Posterior vena cava (tissue), 2 donors: ENCODE measurements around the gene RBP7. TPM values are rescaled to one million over a fixed set of nuclear protein-coding genes. Genes with fewer than 3 reads are reported as not detected.
A peak's percentile ranks its signal among the peaks of the same experiment; 100 is the strongest.
"Not testable (repeated sequence)": the region's sequence is repeated elsewhere in the genome, so short reads cannot be mapped to it uniquely, and the experiment has no call there.

Source experiments
- DNase-seq: peaks from one replicate; pipeline ENCODE4 v3.0.0-alpha.2; 2020; ENCODE audit warnings: low spot score
- intact Hi-C, 2 donors: fragments of 100-400 bp; cut with DNase I; formaldehyde crosslinking; loops; one replicate each; pipeline versions ENCODE4 v1.14.1 to v1.14.2; 2022 to 2023
- total RNA-seq, 2 donors: library from RNA; stranded (reverse); fragmentation: NEBNext Ultra II Directional; extraction: Animal tissue kit (Norgen Biotek cat#: 25700); gene quantifications; one replicate each; pipeline ENCODE4 v1.2.1, GENCODE V29; 2021
- donor health status: DM: yes; HTN: yes; CAD: no.
- donor health status: DM: yes; HTN: yes; CAD: no.

RBP7 gene
- total RNA-seq, 2 donors from 2014 or later = 32.9 to 35.7 TPM

- intact Hi-C loops = no loop called here
- DNase-seq = no peak
Observed at GRCh38 chr1:10025354-10025753, 28.3 kb downstream of the RBP7 start.

DNA sequence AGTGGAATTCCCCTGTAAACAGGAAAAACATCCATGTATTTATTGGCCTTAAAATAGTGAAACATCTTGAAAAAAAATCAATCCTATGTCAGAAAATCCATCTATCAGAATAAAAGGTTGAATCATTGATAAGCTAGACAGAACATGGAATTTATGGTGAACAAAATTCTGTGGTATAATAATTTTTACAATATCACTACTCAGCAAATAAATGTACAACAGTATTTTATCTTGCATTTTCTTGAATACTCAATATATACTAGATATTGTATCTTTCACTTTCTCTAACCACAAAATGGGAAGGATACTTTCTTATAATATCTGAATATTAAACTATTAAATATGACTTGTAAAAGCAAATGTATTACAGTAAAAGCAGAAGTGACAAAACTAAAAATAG lies 30.0 kb downstream of the RBP7 start:
- DNase-seq = no peak
- intact Hi-C loops = no loop called here

DNA sequence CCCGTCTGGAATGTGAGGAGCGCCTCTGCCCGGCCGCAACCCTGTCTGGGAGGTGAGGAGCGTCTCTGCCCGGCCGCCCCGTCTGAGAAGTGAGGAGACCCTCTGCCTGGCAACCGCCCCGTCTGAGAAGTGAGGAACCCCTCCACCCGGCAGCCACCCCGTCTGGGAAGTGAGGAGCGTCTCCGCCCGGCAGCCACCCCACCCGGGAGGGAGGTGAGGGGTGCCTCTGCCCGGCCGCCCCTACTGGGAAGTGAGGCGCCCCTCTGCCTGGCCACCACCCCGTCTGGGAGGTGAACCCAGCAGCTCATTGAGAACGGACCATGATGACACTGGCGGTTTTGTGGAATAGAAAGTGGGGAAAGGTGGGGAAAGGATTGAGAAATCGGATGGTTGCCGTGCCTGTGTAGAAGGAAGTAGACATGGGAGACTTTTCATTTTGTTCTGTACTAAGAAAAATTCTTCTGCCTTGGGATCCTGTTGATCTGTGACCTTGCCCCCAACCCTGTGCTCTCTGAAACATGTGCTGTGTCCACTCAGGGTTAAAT lies 32.0 kb downstream of the RBP7 start:
- DNase-seq, intact Hi-C loops: not testable (repeated sequence)

DNA sequence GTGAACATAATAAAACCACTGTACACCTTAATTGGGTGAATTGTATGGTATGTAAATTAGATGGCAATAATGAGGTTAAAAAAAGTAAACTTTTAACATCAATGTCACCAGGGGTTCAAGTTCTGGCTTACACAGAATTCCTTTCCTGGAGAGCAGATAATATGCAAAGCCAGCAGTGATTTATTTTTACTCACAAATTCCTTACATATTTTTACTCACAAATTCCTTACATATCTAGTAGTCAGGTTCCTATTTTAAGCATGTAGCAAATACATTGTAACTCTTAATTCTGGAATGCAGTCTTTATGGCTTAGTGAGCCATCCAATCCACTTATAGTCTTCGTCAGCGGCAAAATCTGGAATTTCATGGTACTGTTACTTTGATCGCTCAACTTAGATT lies 34.4 kb downstream of the RBP7 start:
- no peak for DNase-seq
- intact Hi-C loops = no loop called here

DNA sequence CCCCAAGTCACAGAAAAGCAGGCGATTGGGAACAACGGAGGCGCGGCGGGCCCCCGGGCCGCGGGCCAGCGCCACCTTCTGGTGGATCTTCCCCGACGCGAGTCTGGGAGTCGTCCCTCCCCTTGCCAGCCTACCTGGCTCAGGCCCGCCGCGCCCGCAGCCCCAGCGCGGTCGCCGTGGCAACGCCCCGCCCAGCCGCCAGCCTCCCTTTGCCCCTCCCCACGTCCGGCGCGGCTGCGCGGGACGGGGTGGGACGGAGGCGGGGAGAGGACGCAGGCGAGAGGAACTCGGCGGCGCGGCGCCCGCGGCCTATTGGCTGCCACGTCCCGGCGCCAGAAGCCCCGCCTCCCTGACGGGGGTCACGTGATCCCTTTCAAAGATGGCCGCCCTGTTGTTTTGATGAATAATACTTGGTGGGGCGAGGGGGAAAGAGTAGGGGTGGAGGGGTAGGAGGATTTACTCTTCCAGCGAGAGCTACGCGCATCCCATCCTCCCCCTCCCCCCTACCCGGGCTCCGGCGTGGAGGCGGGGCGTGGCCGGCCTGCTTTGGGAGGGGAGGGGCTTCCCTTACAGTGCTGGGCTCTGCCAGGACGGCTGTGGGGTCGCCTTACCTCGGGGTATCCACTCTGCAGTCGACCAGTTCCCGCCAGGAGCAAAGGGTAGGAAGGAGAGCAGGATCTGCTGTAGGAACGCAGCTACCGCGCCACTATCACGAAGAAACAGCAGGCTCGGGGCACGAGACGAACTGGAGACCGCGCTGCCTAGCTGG lies 35.7 kb downstream of the RBP7 start, which contains the start of gene UBE4B:
UBE4B (plus strand) TSS at position 369 of the 769 bp plus-strand sequence. CDS start 713 bp downstream, outside the sequence.
- intact Hi-C loops = no loop called here
- DNase-seq = peak; percentile 100

- intact Hi-C loops = no loop called here
- peak; percentile 83 for DNase-seq
Observed at GRCh38 chr1:10033359-10033845, 36.4 kb downstream of the RBP7 start.

DNA sequence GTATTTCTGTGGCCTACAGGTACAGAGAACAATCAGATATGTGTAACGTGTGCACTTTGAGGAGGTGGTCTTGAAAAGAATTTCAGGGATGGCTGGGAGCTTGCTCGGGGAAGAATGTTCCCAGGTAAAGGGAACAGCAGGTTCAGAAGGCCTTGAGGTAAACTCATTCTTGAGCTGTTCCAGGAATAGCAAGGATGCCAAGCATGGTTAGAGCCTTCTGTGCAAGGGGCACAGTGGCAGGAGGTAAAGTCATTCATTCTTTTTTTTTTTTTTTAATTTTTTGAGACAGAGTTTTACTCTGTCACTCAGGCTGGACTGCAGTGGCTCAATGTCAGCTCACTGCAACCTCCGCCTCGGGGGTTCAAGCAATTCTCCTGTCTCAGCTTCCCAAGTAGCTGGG lies 45.7 kb downstream of the RBP7 start:
- intact Hi-C loops = no loop called here
- DNase-seq = no peak

- intact Hi-C loops = no loop called here
- DNase-seq = no peak
Observed at GRCh38 chr1:10045480-10046355, 48.7 kb downstream of the RBP7 start.

- no peak for DNase-seq
- intact Hi-C loops = no loop called here
Observed at GRCh38 chr1:10046356-10047085, 49.5 kb downstream of the RBP7 start.

- DNase-seq = no peak
- intact Hi-C loops = no loop called here
Observed at GRCh38 chr1:10048601-10049000, 51.6 kb downstream of the RBP7 start.

DNA sequence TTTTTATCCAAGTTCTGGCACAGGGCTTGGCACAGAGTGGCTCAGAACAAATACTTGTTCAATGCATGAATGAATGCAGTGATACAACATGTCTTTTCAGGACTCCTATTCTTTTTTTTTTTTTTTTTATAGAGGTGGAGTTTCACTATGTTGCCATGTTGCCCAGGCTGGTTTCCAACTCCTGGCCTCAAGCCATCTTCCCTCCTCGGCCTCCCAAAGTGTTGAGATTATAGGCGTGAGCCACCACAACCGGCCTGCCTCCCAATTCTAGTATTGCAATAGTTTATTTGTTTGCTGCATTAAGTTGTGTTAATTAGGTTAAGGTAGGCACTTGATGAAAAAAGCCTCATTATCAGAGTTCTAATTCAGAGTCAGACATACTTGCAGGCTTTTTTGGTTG lies 53.6 kb downstream of the RBP7 start:
- intact Hi-C loops = no loop called here
- DNase-seq = no peak

GRCh38 chr1:10051656-10052055 lies 54.6 kb downstream of the RBP7 start:
- no peak for DNase-seq
- intact Hi-C loops = no loop called here

DNA sequence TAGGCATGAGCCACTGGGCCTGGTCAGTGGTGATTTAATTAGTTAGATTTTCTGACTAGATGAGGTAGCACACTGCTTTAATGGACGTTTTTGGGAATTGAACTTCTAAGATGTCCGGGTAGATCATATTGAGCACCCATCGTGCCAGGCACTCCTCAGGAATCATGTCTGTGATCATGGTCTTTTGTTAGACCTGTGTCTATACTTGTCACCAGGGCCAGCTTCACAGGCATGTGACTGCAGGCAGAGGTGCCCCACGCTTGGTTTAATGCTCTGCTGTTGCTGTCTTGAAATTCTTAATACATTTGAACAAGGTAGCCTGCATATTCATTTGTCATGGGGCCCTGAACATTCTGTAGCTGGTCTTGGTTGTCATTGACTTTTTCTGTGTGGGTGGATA lies 55.3 kb downstream of the RBP7 start:
- DNase-seq = no peak
- intact Hi-C loops = no loop called here

DNA sequence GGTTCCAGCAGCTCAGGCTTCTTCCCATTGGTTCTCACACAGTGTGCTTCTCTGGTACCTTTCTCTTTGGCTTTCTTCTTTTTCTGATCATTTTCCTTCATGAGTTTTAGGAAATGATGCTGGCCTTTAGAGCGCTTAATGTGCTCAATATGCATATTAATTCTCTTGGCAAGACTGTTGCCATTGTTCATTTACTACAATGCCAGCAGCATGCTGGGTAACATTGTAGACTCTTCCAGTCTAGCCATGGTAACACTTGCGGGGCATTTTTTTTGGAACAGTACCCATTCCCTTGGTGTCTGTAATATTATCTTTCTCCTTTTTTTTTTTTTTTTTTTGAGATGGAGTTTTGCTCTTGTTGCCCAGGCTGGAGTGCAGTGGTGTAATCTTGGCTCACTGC lies 57.4 kb downstream of the RBP7 start:
- DNase-seq = no peak
- intact Hi-C loops = no loop called here

- DNase-seq = no peak
- intact Hi-C loops = no loop called here
Observed at GRCh38 chr1:10056599-10056987, 59.6 kb downstream of the RBP7 start.

- DNase-seq = no peak
- intact Hi-C loops = no loop called here
Observed at GRCh38 chr1:10057343-10057742, 60.3 kb downstream of the RBP7 start.

DNA sequence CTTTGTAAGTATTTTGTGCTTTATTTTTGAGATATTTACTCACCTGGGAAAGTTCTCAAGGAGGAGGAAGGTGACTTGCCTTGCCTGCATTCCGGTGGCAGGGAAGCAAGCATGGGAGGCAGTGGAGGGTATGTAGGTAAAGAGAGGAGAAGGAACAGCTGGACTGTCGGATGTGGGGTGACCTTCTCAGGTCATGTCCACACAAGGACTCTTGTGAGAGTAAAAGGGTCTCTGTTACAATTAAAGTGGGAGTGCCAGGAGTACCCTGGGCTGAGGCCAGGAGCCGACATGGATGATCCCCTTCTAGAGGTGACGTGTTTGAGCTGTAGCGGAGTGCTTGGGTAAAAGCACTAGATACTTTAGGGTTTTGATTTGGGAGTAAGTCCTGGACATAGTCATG lies 60.8 kb downstream of the RBP7 start:
- no peak for DNase-seq
- intact Hi-C loops = no loop called here

DNA sequence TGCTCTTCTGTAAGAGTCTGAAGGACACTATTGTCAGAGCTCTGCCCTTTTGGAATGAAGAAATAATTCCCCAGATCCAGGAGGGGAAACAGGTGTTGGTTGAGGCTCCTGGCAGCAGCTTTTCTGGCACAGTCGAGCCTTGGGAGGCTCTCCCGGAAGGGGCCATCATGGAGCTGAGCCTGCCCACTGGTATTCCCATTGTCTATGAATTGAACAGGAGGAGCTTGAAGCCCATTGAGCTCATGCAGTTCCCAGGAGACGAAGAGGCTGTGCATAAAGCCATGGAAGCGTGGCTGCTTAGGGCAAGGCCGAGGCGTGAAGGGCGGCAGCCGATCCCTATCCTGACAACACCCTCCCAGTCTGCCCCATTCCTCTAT lies 62.3 kb downstream of the RBP7 start:
- no peak for DNase-seq

DNA sequence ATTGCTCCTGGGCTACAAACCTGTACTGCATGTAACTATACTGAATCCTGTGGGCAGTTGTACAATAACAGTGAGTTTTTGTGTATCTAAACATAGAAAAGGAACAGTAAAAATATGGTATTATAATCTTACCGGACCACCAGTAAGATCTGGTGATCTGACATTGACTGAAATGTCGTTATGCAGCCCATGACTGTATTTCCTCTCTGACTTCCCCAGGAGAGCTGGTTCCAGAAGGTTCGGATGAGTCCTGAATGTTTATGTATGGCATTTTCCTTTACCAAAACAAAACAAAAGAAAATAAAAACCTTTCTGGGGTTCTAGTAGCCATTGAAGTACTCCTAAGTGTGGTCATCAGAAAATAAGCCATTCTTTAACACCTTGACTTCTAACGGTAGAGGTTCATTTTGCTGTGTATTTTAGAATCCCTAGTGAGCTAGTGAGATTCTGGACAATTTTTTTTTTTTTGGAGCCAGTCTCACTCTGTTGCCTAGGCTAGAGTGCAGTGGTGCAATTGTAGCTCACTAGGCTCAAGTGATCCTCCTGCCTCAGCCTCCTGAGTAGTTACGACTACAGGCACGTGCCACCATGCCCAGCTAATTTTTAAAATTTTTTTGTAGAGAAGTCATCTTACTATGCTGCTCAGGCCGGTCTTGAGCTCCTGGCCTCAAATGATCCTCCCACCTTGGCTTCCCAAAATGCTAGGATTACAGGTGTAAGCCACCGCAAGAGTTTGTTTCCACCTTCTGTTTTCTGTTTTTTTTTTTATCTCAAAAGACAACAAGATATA lies 63.5 kb downstream of the RBP7 start:
- DNase-seq = no peak
- intact Hi-C loops = no loop called here

More for the DNA sequence above, 62.3 kb downstream of the RBP7 start:
- intact Hi-C loops = no loop called here
